Measurements from ENCODE around the gene ADAMTSL1. TPM values are rescaled to one million over a fixed set of nuclear protein-coding genes. Genes with fewer than 3 reads are reported as not detected.

ADAMTSL1 gene
- total and polyA plus RNA-seq, 2 of the 8 experiments (the other 6 are each of a cell fraction or from before 2014, with no cell fraction given): 0.84 to 1.1 TPM

- TF ChIP-seq MAX (IDR thresholded peaks at IDR 0.05) (no peak), SUZ12 (IDR thresholded peaks at IDR 0.05; ENCODE audit: low read length) (no peak), NRF1 (IDR thresholded peaks at IDR 0.05; ENCODE audit: low read depth, low read length) (no peak), PHF8 (conservative IDR thresholded peaks at IDR 0.05; ENCODE audit: low read depth, low read length) (no peak), ATF3 (IDR thresholded peaks at IDR 0.05; ENCODE audit: insufficient read depth, low read depth, low read length) (no peak), CBX8 (IDR thresholded peaks at IDR 0.05; ENCODE audit: borderline replicate concordance, low read depth, low read length) (no peak), BACH1 (IDR thresholded peaks at IDR 0.05; ENCODE audit: low read length) (no peak), ZNF274 (IDR thresholded peaks at IDR 0.05; ENCODE audit: borderline replicate concordance, extremely low read depth, low read length) (no peak), EGR1 (IDR thresholded peaks at IDR 0.05; ENCODE audit: borderline replicate concordance, low read depth, low read length) (no peak), HDAC2 (IDR thresholded peaks at IDR 0.05; ENCODE audit: borderline replicate concordance in 1 of 2, low read depth in 2 of 2, low read length in 2 of 2) (no peak)
- no peak overlapping the region for H3K4ac ChIP-seq (replicated peaks; ENCODE audit: insufficient read length, low read depth, low read length)
- H2BK15ac ChIP-seq (ENCODE audit: low read length): no peak overlapping the region
- H2BK12ac ChIP-seq (ENCODE audit: low read depth, low read length): no peak overlapping the region
- H2AK5ac ChIP-seq (ENCODE audit: low read depth, low read length): no peak overlapping the region
- no peak overlapping the region for H4K8ac ChIP-seq (ENCODE audit: extremely low read depth, insufficient read depth, low read length)
- WGBS, 2 experiments (ENCODE audit: extremely low coverage in 1 of 2, insufficient coverage in 1 of 2, insufficient read length in 1 of 2, insufficient replicate concordance in 2 of 2, low coverage in 1 of 2, low lambda C conversion rate in 2 of 2, missing lambda C conversion rate in 1 of 2): 74% methylated on average over 1 of the region's 1 CpG; no CpG with 5 or more reads in 1 of the 2 experiments
- no peak overlapping the region for H3K9ac ChIP-seq (replicated peaks in 1 of 4; ENCODE audit: extremely low read depth in 1 of 4, low read depth in 3 of 4, low read length in 3 of 4)
- H4K20me1 ChIP-seq (replicated peaks in 1 of 2; ENCODE audit: control insufficient read depth in 1 of 2, insufficient read depth in 2 of 2, low read length in 2 of 2): no peaks in the 10 kb centered on the region
- POLR2A ChIA-PET (ENCODE audit: partially characterized antibody): no interaction called here
- no peaks in the 10 kb centered on the region for H3K36me3 ChIP-seq (ENCODE audit: control insufficient read depth in 2 of 4, insufficient read depth in 4 of 4, low read length in 3 of 4)
- DNase-seq (ENCODE audit: low read depth in 1 of 2, low spot score in 2 of 2) (no peak), FAIRE-seq (no peak)
- H2AFZ ChIP-seq (ENCODE audit: low read length): no peak overlapping the region
- H3K23ac ChIP-seq (ENCODE audit: insufficient read length): no peak overlapping the region
- no peak overlapping the region for H2BK5ac ChIP-seq (ENCODE audit: low read depth, low read length)
- CTCF ChIA-PET (ENCODE audit: partially characterized antibody): no interaction called here
- no peak overlapping the region for H3K4me2 ChIP-seq (ENCODE audit: insufficient read depth in 1 of 2, low read depth in 2 of 2, low read length in 2 of 2)
- no peak overlapping the region for H2BK120ac ChIP-seq (replicated peaks; ENCODE audit: low read depth, low read length)
- H3K79me1 ChIP-seq (ENCODE audit: low read depth, low read length): no peaks in the 10 kb centered on the region
- no peak overlapping the region for H4K91ac ChIP-seq (replicated peaks; ENCODE audit: insufficient read length, low read length)
- H3K18ac ChIP-seq (ENCODE audit: extremely low read depth, low read length): no peak overlapping the region
- H3K14ac ChIP-seq (ENCODE audit: insufficient read length): no peak overlapping the region
- H2BK20ac ChIP-seq (ENCODE audit: low read length): no peak overlapping the region
- no peak overlapping the region for H3K4me3 ChIP-seq (ENCODE audit: extremely low read depth in 1 of 4, insufficient read depth in 2 of 4, low read depth in 3 of 4, low read length in 4 of 4)
- H3K27ac ChIP-seq (ENCODE audit: low read depth, low read length): no peak overlapping the region
- H4K5ac ChIP-seq (ENCODE audit: insufficient read length, low read depth, low read length): no peak overlapping the region
- H3K56ac ChIP-seq (replicated peaks; ENCODE audit: insufficient read length, low read depth, low read length): no peak overlapping the region
- no peaks in the 10 kb centered on the region for H3K79me2 ChIP-seq (ENCODE audit: control insufficient read depth in 1 of 2, insufficient read depth in 2 of 2, low read length in 2 of 2)
- H3K9me3 ChIP-seq (ENCODE audit: insufficient read depth in 2 of 2, low read depth in 1 of 2, low read length in 1 of 2): no peaks in the 10 kb centered on the region
- no peaks in the 10 kb centered on the region for H3K23me2 ChIP-seq (ENCODE audit: low read depth, low read length)
- no peaks in the 10 kb centered on the region for H3K27me3 ChIP-seq (replicated peaks in 1 of 4; ENCODE audit: control insufficient read depth in 3 of 4, extremely low read depth in 1 of 4, insufficient read depth in 3 of 4, low read length in 3 of 4)
- H3K4me1 ChIP-seq (replicated peaks in 1 of 4; ENCODE audit: control insufficient read depth in 3 of 4, insufficient read depth in 4 of 4, low read length in 3 of 4): peaks cover 2 to 19% (median 9%) of the 10 kb centered on the region in 4 experiments; a peak in 6 of 7 replicates
Observed at GRCh38 chr9:18608371-18608770, 134.4 kb downstream of the ADAMTSL1 start.

All from H1 (cell line).